Ramos (cell line): ENCODE results near the gene DTD2.
"Not testable (repeated sequence)": the region's sequence is repeated elsewhere in the genome, so short reads cannot be mapped to it uniquely, and the experiment has no call there.

ENCODE experiments used
- in situ Hi-C: fragments of 300-500 bp; cut with MboI; formaldehyde crosslinking; loops from one replicate; pipeline ENCODE4 v1.14.3; 2022; ENCODE audit warnings: low sequenced_read_pairs; ENCODE audit not compliant: unreplicated experiment

DTD2 gene

GRCh38 chr14:31445703-31446102 is 11.6 kb downstream of the DTD2 start:
- in situ Hi-C loops, result no loop called here

DNA sequence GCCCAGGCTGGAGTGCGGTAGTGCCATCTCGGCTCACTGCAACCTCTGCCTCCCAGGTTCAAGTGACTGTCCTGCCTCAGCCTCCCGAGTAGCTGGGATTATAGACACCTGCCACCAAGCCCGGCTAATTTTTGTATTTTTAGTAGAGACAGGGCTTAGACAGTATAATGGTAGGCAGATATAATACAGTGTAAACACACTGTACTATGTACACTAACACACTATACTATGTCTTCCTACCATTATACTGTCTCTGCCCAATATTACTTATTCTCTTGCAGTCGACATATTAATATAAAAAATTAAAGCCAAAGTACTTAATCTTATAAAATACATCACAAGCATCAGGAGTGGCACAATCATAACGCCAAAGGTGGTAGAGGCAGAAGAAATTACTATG is 15.0 kb downstream of the DTD2 start:
- in situ Hi-C loops, result no loop called here

DNA sequence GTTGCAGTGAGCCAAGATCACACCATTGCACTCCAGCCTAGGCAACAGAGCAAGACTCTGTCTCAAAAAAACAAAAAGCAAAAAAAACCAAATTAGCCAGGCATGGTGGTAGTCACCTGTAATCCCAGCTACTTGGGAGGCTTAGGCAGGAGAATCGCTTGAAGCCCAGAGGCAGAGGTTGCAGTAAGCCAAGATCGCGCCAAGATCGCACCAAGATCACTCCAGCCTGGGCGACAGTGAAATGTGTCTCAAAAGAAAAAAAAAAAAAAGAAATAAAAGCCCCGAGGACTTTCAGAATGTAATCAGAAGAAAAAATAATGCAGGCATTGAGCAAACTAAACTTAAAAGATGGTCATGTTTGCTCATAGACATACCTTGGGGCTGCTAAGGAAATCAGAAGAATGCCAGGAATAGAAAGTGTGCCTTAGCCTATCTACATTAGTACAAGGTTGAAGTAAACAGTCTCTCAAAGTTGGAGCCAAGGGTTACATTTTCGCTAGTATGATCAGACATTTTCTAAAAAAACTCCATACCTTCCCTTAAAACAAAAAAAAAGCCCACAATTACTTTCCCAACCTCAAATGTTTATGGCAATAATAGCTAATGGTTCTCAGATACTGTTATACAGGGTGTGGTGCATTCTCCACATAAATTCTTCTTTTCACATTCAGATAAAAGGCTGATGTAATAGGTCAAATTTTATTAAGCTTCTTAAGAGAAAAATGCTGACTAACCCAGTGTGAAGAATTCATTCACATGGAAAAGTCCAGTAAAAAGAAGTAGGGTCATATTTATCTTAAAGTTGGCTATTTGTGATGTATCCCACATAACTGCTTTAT is 15.8 kb downstream of the DTD2 start:
- in situ Hi-C loops, result no loop called here

DNA sequence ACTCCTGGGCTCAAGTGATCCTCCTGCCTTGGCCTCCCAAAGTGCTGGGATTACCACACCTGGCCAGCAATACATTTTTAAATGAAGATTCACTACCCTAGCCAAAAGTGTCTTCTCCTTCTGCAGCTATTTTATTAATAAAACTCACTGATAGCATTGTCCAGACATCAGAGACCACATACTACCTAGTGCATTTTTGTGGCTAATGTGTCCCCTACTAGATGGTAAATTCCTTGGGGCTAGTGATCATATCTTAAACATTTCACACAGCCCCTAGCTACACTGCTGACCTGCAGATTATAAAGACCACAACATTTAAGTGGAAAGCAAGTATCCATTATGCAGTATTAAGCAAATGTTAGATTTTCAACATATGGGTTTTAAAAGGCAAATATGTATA is 17.0 kb downstream of the DTD2 start:
- in situ Hi-C loops, result no loop called here

DNA sequence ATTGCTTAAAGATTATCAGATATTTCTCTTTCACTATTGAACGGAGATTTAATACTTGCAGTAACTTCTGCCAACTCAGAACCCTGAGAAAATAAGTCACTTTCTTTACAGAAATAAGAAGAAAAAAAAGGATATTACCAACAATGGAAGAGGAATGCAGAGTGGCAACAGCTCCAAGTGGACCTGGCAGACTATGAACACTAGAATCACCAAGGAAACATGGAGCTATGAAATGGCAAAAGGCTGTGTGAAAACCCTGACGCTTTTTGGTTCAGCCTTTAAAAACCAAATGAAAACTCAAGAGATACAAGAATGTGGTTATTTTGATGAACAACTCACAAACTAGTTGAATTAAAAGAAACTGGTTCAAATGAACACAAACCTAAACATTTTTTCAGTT is 17.7 kb downstream of the DTD2 start:
- in situ Hi-C loops, result no loop called here

- in situ Hi-C loops, result not testable (repeated sequence)
Observed at GRCh38 chr14:31437045-31437691, 20.1 kb downstream of the DTD2 start.

DNA sequence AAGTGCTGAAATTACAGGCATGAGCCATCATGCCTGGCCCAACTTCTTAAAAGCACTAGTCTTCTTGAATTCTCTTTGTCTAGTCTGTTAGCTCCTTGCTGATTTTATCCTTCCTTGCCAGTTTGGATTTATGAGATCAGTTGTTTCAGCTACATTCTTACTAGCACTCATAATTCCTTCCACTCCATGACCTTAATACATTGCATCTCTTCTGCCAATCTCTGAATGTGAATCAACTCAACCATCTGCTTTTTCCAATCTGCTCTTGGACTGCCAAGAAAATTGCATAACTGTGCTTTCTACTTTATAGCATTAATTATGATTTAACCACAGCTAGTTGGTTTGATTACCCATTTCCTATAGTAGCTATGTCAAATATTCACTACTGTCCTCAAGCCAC is 22.0 kb downstream of the DTD2 start:
- in situ Hi-C loops, result no loop called here

- in situ Hi-C loops, result no loop called here
Observed at GRCh38 chr14:31430634-31431264, 26.6 kb downstream of the DTD2 start.

GRCh38 chr14:31429791-31430190 is 27.5 kb downstream of the DTD2 start:
- in situ Hi-C loops, result no loop called here

- in situ Hi-C loops, result no loop called here
Observed at GRCh38 chr14:31428011-31428410, 29.3 kb downstream of the DTD2 start.

DNA sequence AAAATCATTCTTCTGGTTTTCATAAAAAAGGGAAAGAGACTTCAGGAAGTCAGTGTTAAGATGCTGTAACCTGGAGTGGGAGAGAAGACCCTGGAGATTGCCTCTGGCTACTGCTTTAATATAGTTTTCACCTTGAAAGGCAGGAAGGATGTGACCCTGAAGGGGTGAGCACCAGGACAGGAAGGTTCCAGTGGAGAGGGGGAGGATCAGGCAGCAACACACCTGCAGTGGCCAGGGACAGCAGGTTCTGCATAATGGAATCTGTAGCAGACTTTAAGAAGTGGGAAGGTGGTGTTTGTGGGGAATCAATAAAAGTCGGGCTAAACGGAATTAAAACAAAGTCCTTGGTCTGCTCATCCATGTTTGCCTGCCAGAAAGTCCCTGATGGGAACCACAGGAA is 30.6 kb downstream of the DTD2 start:
- in situ Hi-C loops, result no loop called here

DNA sequence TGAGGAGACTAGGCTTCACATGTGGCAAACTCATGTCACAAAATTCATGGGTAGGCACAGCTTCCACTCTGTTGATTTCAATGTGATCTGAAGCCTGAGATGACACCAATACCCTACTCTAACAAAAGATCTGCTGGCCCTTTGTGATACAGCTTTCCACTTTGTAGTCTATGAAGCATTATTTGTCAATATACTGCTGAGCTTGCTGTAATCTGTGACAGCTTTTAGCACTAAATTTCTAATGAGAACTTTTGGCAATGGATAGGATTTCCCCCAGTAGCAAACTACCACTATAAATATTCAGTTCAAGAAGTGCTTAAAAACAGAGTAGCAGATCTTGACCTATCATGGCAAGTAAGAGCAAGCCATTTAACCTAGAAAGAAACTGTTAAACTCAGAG is 31.4 kb downstream of the DTD2 start:
- in situ Hi-C loops, result no loop called here

- in situ Hi-C loops, result no loop called here
Observed at GRCh38 chr14:31421200-31421599, 36.1 kb downstream of the DTD2 start.

- in situ Hi-C loops, result no loop called here
Observed at GRCh38 chr14:31420319-31421111, 36.8 kb downstream of the DTD2 start, which contains the start of gene HEATR5A. Gene HEATR5A (minus strand): TSS chr14:31420550. CDS start chr14:31402975, 17,575 bp downstream.

DNA sequence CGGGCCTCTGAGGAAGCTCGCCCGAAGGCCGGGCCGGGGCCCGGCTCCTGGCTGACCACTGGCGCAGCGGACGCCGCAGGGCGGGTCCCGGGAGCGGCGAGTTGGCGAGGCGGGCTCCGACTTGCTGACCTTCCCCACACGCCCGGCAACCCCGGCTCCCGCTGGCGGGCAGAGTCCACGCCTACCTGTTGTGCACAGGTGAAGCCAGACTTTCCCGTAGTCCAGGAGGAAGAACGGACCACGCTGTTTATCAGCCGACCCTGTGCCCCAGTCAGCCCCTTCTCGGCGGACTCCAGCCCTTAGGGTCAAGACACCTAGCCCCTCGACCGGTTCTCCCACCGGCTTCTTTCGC is 37.4 kb downstream of the DTD2 start:
- in situ Hi-C loops, result no loop called here

- in situ Hi-C loops, result no loop called here
Observed at GRCh38 chr14:31419179-31419966, 37.9 kb downstream of the DTD2 start.

DNA sequence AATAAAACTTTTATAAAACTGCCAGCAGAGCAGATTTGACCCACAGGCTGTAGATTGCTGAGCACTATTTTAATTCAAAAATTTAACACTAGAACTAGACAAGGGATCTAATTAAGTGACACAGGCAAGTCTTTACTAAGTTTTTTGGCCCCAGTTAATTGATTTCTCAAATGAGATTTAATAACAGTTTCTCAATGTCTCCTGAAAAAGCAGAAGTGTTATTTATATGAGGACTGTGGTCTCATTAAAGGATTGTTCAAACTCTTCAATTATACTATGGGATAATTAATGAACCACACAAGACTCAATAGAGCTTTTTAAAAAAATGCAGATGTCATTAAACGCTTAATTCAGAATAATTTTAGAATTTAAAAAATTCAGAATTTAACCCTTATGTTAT is 38.9 kb downstream of the DTD2 start:
- in situ Hi-C loops, result no loop called here

- in situ Hi-C loops, result no loop called here
Observed at GRCh38 chr14:31414190-31414833, 43.0 kb downstream of the DTD2 start.

- in situ Hi-C loops, result no loop called here
Observed at GRCh38 chr14:31411218-31411727, 46.0 kb downstream of the DTD2 start.
